ENCODE results near the gene IFNA5.

DNA sequence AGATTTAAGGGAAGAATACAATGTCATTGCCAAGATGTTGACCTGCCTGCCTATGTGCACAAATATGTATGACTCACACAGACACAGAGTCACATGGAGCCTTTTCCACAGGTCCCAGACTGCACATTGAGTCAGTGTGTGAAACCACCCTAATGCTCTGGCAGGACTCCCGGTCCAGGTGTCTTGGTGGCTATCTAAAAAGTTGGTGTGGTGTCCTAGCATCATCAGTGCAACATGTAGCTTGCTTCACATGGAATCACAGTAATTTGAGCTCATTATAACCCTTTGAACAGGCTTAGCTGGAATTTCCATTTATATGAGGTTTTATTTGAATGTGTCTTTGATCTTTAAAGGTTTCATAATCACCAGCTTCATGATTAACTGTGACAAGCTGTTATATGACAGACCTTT lies 10.7 kb downstream of the IFNA5 start:
- TF ChIP-seq, protein P1, sequence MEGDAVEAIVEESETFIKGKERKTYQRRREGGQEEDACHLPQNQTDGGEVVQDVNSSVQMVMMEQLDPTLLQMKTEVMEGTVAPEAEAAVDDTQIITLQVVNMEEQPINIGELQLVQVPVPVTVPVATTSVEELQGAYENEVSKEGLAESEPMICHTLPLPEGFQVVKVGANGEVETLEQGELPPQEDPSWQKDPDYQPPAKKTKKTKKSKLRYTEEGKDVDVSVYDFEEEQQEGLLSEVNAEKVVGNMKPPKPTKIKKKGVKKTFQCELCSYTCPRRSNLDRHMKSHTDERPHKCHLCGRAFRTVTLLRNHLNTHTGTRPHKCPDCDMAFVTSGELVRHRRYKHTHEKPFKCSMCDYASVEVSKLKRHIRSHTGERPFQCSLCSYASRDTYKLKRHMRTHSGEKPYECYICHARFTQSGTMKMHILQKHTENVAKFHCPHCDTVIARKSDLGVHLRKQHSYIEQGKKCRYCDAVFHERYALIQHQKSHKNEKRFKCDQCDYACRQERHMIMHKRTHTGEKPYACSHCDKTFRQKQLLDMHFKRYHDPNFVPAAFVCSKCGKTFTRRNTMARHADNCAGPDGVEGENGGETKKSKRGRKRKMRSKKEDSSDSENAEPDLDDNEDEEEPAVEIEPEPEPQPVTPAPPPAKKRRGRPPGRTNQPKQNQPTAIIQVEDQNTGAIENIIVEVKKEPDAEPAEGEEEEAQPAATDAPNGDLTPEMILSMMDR (IDR thresholded peaks at IDR 0.05) = no peak
- no peak for TF ChIP-seq POLR2A (IDR thresholded peaks at IDR 0.05)
